Muscle of leg (tissue), 11 donors: ENCODE results near the gene ST8SIA6. TPM values are rescaled to one million over a fixed set of nuclear protein-coding genes. Genes with fewer than 3 reads are reported as not detected.

Experiments used
- DNase-seq: peaks from one replicate; pipeline ENCODE4 v3.0.0; 2013
- H3K27ac ChIP-seq: one replicate; pipeline ENCODE4 v1.5.1; 2013; ENCODE audit warnings: mild to moderate bottlenecking, low read length, control low read depth
- H3K27me3 ChIP-seq: one replicate; pipeline ENCODE4 v1.6.1; 2013; ENCODE audit warnings: low read length; ENCODE audit not compliant: control insufficient read depth, insufficient read depth
- H3K36me3 ChIP-seq: one replicate; pipeline ENCODE4 v1.6.1; 2013; ENCODE audit warnings: low read length; ENCODE audit not compliant: control insufficient read depth, insufficient read depth
- H3K4me1 ChIP-seq: one replicate; pipeline ENCODE4 v1.6.1; 2013; ENCODE audit warnings: low read length; ENCODE audit not compliant: control insufficient read depth, insufficient read depth
- H3K4me3 ChIP-seq: one replicate; pipeline ENCODE4 v1.5.1; 2013; ENCODE audit warnings: low read length, control low read depth
- H3K9me3 ChIP-seq: replicated peaks from 2 replicates; pipeline ENCODE4 v1.6.1; 2013; ENCODE audit warnings: low read depth, low read length; ENCODE audit not compliant: control insufficient read depth
- WGBS: methylation state at CpG from one replicate; pipeline ENCODE4 v1.1.5; 2013; ENCODE audit warnings: missing lambda C conversion rate; ENCODE audit not compliant: insufficient coverage; 5-methylcytosine and 5-hydroxymethylcytosine counted together
- polyA plus RNA-seq, 8 donors: library from polyadenylated mRNA; unstranded; fragments of 120-200 nt; gene quantifications; one replicate each; pipeline versions ENCODE4 v1.2.1 to v1.2.3, GENCODE V29; 2013; ENCODE audit warnings: inconsistent platforms in 1 of 8, low replicate concordance in 1 of 8; ENCODE audit not compliant: insufficient read length in 8 of 8, insufficient read depth in 1 of 8
- total RNA-seq: library from RNA; stranded (reverse); fragments of 120-200 nt; gene quantifications from one replicate; pipeline ENCODE4 v1.2.4, GENCODE V29; 2013

The ST8SIA6 gene
- total and polyA plus RNA-seq, 9 donors = 1.0 to 2.2 (median 1.7) TPM

DNA sequence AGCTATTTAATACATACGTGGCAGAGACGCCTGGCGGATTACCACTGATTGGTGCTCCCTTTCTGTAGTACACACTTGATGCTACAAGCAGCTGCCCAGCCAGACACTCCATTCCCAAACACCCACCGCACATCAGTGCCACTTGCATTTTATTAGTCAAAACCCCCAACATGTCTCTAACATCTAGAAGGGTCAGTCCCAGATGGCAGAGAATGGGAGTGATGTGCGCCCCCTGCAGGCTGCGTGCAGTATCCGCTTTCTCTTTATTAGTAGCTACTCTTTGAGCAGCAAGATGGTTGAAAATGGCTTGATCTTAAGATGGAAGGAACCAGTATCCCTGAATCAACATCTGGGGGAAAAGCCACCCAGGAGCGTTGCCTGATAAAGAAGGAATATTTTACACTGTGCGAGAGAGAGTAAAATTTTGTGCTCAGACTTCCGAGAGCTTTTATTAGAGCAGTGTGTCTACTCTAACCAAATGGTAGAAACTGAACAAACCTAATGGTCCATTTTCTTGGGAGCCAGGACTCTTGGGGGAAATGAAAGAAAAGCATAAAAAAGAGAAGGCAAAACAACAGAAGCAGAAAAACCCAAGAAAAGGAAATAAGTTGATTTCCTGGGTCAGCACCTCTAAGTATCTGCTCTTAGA, 78.3 kb downstream of the ST8SIA6 start:
- H3K9me3 ChIP-seq = no peaks in the 10 kb centered on the region
- 80% methylated on average over 1 of the region's 10 CpGs for WGBS
- H3K36me3 ChIP-seq = no peaks in the 10 kb centered on the region
- no peak overlapping the region for H3K4me3 ChIP-seq
- no peaks in the 10 kb centered on the region for H3K4me1 ChIP-seq
- no peak for DNase-seq
- H3K27me3 ChIP-seq = no peaks in the 10 kb centered on the region
- H3K27ac ChIP-seq = no peak overlapping the region

DNA sequence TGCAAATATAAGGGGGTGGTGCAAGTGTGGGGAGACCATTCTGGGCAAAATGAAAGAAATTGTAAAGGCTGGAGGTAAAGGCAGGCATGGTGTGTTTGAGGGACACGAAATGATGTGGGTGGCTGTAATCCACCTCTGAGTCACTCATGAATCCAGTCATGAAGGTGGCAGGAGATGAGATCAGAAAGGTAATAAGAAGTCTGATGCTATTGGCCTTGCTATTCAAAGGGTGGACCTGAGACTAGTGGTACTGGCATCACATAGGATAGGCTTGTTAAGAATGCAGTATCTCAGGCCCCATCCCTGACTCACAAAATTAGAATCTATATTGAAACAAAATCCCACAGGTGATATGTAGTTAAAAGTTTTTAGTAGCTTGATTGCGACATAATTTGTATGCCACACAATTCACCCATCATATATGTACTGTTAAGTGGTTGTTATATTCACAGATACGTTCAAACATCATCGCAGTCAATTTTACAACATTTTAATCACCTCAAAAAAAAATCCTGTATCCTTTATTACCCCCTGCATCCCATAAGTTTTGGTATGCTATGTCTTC, 85.6 kb downstream of the ST8SIA6 start:
- Histone ChIP-seq H3K27ac (no peak overlapping the region), H3K27me3 (no peaks in the 10 kb centered on the region), H3K9me3 (no peaks in the 10 kb centered on the region), H3K36me3 (no peaks in the 10 kb centered on the region), H3K4me1 (no peaks in the 10 kb centered on the region), H3K4me3 (no peak overlapping the region)
- DNase-seq = no peak
- WGBS = 79% methylated on average over 1 of the region's 4 CpGs

DNA sequence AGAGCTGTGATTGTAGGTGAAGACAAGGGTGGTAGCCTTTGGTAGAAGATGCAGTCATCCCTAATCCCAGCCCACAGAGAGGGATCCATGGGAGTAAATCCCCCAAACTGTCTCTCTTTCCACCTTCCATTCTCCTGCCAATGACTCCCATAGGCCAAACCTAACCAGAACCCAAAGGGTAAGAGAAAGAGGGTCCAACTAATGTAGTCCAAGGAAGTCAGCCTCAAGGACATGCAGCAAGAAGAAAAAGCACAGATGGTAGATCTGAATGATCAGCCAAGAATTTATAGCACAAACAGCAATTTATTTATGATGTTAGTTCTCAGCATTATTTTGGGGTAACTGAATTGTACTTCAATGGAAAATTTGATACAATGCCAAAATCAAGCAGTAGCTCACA, 87.7 kb downstream of the ST8SIA6 start:
- no peak overlapping the region for H3K27ac ChIP-seq
- no peaks in the 10 kb centered on the region for H3K9me3 ChIP-seq
- no peaks in the 10 kb centered on the region for H3K4me1 ChIP-seq
- no peaks in the 10 kb centered on the region for H3K27me3 ChIP-seq
- no peak overlapping the region for H3K4me3 ChIP-seq
- H3K36me3 ChIP-seq = no peaks in the 10 kb centered on the region
- DNase-seq = no peak

DNA sequence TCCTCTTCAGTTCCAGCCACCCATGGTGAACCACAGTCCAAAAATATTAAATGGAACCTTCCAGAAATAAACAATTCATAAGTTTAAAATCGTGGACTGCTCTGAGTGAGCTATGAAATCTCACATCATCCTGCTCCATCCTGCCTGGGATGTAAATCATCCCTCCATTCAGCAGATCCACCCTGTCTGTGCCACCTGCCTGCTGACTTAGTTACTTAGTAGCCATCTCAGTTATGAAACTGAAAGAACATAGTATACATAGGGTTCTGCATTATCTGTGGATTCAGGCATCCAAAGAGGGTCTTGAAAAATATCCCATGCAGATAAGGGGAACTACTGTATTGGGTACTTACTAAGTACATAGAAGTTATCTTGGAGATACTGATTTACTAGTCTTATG, 89.0 kb downstream of the ST8SIA6 start:
- WGBS = 67% methylated on average over 1 of the region's 1 CpG

DNA sequence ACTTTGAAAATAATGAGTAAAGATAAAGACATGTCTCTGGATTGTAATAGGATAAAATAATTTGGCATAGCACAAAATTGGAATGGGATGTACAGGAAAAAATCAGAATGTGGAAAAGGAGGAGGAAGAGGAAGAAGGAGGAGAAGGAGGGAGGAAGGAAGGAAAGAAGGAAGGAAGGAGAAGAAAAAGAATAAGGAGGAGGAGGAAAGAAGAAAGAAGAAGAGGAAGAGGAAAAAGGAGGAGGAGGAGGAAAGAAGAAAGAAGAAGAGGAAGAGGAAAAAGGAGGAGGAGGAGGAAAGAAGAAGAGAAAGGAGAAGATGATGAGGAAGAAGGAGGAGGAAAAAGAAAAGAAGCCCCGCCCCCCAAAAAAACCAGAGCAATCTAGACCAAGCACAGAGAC, 95.9 kb downstream of the ST8SIA6 start:
- no CpG with 5 or more reads among the region's 1 CpG for WGBS
- Histone ChIP-seq H3K36me3 (no peaks in the 10 kb centered on the region), H3K27ac (no peak overlapping the region), H3K4me3 (no peak overlapping the region), H3K27me3 (no peaks in the 10 kb centered on the region), H3K9me3 (no peaks in the 10 kb centered on the region), H3K4me1 (no peaks in the 10 kb centered on the region)
- no peak for DNase-seq

More for the DNA sequence above, 89.0 kb downstream of the ST8SIA6 start:
- no peak overlapping the region for H3K4me3 ChIP-seq
- DNase-seq = no peak
- no peak overlapping the region for H3K27ac ChIP-seq
- no peaks in the 10 kb centered on the region for H3K36me3 ChIP-seq
- H3K4me1 ChIP-seq = no peaks in the 10 kb centered on the region
- no peaks in the 10 kb centered on the region for H3K9me3 ChIP-seq
- H3K27me3 ChIP-seq = no peaks in the 10 kb centered on the region

DNA sequence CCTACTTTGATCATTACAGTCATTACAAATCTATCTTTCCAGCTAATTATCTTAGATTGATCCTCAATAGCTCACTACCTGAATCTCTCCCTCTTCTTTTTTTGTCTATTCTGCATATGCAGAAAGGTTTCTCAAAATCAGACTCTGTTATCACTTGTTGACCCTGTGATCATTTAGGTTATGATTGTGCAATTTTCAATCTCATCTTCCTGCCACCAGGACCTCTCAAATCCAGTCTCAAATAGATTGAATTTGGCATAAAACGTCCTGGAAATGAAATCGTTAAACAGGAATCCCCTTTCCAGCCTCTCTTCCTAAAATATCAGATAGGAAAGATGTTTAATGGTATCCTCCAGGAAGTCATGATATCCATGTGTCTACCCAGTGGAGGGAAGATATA, 96.6 kb downstream of the ST8SIA6 start:
- Histone ChIP-seq H3K27me3 (no peaks in the 10 kb centered on the region), H3K36me3 (no peaks in the 10 kb centered on the region), H3K27ac (no peak overlapping the region), H3K4me3 (no peak overlapping the region), H3K9me3 (no peaks in the 10 kb centered on the region), H3K4me1 (no peaks in the 10 kb centered on the region)
- no peak for DNase-seq
- WGBS = no CpG with 5 or more reads among the region's 2 CpGs

DNA sequence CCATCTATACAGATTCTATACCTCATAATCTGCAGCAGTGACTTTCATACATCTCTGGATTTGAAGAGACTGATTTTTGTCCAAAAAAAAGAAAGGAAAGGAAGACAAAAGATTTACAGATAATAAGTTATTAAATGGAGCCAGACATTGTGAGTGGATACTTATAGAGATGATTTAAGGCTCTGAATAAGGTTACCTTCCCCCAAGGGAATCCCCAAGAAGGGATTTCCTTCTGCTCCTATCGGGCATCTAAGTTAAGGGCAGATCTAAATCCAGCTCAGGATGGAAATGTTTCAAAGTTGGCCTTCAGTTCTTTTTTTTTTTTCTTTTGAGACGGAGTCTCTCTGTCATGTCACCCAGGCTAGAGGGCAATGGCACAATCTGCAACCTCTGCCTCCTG, 97.6 kb downstream of the ST8SIA6 start:
- no peaks in the 10 kb centered on the region for H3K27me3 ChIP-seq
- H3K9me3 ChIP-seq = no peaks in the 10 kb centered on the region
- H3K36me3 ChIP-seq = no peaks in the 10 kb centered on the region
- no peak for DNase-seq
- H3K4me3 ChIP-seq = no peak overlapping the region
- H3K27ac ChIP-seq = no peak overlapping the region
- no CpG with 5 or more reads among the region's 2 CpGs for WGBS
- no peaks in the 10 kb centered on the region for H3K4me1 ChIP-seq

DNA sequence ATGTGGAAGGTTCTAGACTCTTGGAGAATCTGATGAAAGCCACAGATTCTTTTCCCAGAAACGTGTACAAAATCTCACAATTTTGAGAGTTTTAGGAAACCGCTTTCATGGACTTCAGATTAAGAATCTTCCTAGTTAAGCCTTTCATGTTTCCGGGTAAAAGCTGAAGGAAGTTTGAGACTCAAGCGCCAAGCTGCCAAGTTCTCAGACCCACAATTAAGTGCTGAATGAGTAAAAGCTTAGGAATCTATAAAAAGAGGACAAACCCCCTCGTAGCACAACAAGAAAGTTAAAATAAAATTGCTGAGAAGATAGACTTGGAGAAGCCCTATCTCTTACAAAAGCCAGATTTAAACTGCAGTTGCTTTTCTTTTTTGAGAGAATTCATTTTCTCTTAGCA, 99.6 kb downstream of the ST8SIA6 start:
- 83% methylated on average over 2 of the region's 5 CpGs for WGBS
- no peak for DNase-seq
- Histone ChIP-seq H3K4me1 (no peaks in the 10 kb centered on the region), H3K27me3 (no peaks in the 10 kb centered on the region), H3K27ac (no peak overlapping the region), H3K36me3 (no peaks in the 10 kb centered on the region), H3K4me3 (no peak overlapping the region), H3K9me3 (no peaks in the 10 kb centered on the region)

DNA sequence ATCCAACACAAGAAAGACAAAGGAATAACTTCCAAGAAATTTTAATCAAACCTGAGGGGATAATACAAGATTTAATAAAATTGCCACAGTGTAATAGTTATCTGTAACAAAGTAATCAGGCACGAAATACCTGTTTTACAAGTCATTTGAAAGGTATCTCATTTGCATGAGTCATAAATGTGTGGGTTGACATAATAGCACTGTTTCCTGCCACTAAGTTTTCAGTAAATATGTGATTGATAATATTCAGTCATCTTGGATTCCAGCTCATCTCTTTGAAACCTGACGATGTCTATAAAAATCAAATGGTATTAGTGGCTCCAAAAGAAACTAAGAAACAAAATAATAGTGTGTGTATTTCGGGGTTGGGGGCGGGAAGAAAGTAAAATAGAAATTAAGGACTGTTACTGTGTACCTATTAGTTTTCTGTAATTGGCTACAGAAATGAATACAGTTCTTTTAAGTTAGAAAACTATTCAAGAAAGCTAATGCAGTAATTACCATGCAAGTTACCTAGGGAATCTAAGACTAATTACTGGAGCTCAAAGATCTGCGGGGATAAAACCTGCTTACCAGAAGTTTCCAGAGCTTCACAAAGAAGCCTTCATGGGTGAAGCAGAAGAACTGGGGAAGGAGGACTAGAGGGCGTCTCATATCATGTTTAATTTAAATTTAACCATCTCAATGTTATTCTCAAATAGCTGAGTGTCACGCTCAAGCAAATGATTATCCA, 100.7 kb downstream of the ST8SIA6 start:
- H3K4me1 ChIP-seq = peaks cover under 1% of the 10 kb centered on the region
- H3K27ac ChIP-seq = no peak overlapping the region
- no peaks in the 10 kb centered on the region for H3K9me3 ChIP-seq
- DNase-seq = no peak
- H3K36me3 ChIP-seq = no peaks in the 10 kb centered on the region
- no CpG with 5 or more reads among the region's 7 CpGs for WGBS
- H3K4me3 ChIP-seq = no peak overlapping the region
- no peaks in the 10 kb centered on the region for H3K27me3 ChIP-seq

DNA sequence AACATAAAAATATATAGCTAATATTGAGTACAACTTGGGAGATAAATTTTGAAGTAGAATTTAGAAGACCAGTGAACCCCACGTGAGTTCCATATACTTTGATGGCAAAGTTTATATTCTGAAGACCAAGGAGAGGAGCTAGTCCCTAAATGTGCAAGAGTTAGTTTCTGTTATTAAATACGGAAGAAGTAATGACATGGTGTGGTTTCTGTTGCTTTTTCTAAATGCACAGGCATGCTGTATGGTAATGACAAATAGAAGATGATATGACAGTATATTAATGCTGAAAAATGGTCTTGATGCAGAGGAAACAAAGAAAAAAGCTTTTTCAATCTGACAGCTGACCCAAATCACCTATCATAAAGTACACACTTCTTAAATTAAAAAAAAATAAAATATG, 101.8 kb downstream of the ST8SIA6 start:
- no peaks in the 10 kb centered on the region for H3K27me3 ChIP-seq
- H3K36me3 ChIP-seq = no peaks in the 10 kb centered on the region

More for the DNA sequence above, 101.8 kb downstream of the ST8SIA6 start:
- whole genome bisulfite sequencing = 86% methylated on average over 2 of the region's 2 CpGs
- Histone ChIP-seq H3K4me1 (peaks cover 6% of the 10 kb centered on the region), H3K9me3 (no peaks in the 10 kb centered on the region), H3K27ac (no peak overlapping the region), H3K4me3 (no peak overlapping the region)
- DNase-seq = no peak
